Activated CD4-positive, alpha-beta T cell treated with anti-CD3 and anti-CD28 coated beads, Interleukin-2, amount 50 U/mL, for 4 hours (primary cell): Measurements from ENCODE around the gene CCDC134.
"Not testable (repeated sequence)": the region's sequence is repeated elsewhere in the genome, so short reads cannot be mapped to it uniquely, and the experiment has no call there.

ENCODE experiments used
- DNase-seq, 2 experiments: peaks; one replicate each; pipeline ENCODE4 v3.0.0-alpha.2; 2020

The CCDC134 gene

DNA sequence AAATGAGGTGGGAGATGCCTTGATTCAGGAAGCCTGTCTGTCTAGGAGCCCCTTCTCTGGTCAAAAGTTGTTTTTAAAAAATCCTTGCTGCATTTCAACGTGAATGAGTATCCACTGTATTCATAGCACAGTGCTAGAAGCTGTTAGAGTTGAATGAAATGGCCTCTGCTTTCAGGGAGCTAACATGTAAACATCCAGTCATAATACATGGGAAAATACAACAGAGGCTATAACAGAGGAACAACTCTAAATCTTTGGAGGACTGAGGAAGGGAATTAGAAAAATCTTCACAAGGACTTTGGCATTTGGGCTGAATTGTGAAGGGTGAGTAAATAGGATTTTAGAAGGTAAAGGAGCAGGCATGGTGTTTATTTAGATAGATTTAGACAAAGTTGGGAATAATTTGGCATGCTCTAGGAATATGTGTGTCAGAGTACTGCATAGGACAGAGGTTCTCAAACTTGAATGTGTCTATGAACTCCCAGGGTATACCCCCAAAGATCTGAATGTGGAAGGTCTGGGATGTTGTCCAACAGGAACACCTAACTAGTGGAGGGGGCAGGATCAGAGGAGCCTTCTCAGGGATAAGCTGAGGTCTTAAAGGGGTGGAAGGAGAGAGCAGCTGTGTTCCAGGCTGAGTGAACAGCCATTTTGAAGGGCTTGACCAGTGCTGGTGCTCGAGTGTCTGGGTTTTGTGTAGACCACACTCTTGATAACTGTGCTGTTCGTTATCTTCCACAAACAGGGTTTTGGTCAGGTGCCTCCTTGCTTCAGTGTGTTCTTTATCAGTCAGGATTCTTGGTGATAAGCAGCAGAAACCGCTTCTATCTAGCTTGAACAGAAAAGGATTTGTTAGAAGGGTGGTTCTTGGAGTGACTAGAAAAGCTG lies 45.1 kb downstream of the CCDC134 start:
- no peak for DNase-seq

DNA sequence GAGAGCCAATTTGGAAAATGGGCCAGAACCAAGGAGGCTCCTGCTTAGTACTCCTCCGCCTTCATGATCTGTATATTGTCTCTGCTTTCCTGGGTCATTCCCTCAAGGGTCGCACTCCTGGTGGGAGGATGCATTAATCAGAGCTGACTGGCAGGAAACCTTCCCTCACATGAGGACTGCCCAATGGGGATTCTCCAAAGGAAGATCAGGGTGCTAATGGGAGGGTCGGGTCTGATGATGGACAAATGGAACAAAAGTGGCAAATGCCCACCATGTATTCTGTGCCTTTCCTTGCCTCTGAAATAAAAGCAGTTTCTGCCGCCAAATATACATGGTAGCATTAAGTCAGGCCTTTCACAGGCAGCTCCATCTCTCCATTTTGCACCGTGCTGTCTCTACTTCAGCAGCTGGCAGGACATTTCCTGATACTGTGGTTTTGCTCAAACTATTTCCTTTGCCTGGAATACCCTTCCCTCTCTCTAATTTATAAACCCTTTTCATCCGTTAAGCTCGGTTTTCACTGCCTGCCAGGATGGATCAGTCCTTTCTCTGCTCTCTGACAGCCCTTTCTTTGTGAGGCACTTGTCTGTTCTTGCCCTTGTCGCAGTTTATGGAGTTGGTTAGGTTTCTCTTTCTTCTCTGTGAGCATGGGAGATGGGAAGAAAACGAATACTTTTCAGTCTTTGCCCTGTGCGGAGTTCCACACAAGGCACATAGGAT lies 45.9 kb downstream of the CCDC134 start:
- DNase-seq: no peak

DNA sequence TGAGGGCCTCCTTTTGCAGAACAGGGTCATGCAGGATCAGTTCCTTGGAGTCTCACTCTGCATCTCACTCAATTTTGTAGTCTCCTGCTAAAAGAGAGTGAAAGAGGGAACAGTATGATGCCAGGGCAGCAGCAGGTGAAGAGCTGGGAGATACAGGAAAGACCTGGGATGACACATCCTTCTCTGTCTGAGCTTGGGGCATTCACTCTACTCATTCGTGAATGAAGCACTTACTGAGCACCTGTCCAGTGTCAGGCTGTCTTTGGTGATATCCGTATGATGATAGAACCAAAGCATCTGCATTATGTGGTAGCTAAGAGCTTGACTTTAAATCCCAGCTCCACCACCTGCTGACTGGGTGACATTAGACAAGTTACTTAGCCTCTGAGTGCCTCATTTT lies 46.8 kb downstream of the CCDC134 start:
- no peak for DNase-seq

DNA sequence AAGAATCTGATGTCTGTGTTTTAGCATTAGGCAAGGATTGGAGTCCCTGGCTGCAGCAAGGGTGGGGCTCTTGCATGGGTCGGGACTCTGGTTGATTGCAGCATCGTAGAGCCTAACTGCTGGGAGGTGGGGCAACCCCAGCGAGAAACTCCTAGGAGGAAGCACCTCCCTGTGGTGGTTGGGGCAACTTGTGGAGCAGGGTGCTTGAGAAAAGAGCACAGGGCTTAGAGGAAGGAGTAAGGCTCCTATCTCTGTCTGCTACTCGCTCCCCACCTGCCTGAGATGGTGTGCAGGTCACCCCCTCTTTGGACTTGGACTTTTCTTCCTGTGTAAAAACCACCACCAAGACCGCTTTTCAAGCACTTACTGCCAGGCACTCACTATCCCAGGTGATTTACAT lies 48.0 kb downstream of the CCDC134 start:
- no peak for DNase-seq

DNA sequence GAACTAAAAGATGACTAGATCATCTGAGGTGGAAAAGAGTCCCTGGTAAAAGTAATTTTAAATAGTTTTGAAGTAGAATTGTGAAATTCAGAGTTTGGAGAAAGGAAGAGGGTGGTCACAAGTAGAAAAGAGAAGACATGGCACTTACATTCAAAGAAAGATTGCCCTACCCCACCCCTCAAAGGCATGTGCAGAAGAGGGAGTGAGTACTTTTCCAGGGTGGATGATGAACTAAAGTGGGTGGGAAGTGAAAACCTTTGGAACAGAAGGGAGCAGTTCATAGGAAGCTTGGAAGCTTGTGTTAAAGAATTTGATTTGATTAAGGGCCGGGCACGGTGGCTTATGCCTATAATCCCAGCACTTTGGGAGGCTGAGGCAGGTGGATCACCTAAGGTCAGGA lies 56.0 kb downstream of the CCDC134 start:
- DNase-seq: no peak

DNA sequence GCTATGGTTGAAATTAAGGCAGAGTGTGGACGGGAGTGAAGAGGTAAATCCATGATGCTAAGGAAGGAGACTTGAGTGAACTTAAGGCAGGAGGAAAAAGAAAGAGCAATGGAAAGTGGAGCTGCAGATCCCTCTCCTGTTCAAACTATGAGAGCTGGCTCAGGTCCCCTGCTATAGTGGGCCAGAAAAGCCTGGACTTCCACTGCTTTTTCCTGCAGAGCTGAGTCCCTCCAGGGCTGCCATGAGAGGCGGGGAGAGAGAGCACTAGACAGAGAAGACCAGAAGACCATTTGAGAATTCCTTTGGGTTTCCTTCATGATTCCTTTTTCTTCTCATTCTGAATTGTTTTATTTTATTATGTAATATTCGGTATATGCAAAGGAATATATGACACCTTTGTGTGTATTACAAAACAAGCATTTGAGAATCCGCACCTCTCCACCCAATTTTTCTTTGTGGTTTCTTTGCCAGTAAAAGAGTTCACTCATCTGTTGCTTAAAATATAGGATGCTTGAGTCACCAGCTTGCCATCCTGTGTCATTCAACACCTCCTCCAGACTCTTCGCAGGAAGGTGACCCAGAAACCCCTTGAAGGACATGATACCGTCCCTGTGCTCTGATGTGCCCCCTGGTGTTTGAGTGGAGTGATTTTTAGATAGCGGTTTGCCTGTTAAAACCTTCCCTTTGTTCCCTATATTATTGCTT lies 56.8 kb downstream of the CCDC134 start:
- DNase-seq: peak; percentile 77 to 79

DNA sequence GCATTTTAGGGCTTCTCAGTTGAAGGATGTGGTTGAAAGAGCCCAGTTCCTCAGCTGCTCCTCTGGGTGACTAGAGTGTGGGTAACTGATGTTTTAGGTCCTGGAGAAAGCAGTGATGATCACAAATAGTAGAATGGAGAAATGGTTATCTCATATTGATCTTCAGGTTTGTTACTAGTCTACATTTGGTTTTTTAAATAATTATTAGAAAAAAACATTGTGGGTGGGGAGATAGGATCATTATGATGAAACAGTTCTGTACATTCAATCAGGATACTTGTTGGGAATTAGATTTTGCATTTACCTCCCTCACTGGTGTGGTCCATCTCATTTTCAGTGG lies 57.4 kb downstream of the CCDC134 start:
- no peak for DNase-seq

DNA sequence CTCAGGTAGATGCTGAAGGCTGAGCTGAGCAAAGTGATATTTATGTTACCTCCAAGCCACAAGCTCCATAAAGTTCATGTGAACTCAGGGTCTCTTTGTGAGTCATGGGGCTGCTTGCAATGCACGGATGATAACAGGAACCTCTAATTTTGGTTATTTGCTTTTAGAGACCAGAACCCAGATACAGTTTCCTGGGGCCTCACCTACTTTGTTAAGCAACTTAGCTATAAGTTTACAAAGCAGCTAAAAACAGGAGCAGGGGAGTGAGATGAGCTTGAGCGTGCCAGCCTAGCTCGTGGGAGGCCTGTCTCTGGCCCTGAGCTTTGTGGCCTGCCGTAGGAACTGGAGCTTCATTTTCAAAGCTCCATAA lies 61.7 kb downstream of the CCDC134 start:
- peak; percentile 35 to 46 for DNase-seq

DNA sequence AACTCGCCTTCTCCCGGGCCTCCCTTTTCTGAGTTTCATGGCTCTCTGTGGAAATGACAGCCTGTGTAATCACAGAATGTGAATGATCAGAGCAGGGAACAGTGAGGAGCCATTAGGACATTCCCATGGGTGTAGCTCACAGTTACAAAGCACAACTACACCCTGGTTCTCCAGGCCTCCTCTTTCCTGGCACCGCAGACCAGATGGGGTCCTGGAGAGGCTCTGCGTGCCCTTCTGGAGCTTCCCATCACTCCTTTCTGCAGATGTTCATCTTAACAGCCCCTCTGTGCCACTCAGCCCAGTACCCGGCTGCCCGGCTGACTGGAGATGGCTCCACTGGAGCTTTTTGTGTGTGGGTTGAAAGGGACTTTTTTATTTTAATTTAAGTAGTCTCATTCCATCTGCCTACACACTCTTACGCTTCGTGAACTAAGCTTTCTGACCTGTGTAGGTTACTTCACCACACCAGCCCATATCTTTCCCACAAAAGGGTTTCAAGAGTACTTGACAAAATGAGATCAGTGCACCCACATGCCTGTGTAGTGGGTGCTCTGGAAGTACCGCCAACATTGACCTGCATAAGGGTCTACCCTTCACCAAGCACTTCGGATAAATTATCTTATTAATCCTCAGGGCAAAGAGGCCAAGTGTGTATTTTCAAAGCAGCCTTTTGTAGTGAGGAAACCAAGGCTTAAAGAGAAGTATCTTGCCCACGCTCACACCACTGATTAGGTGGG lies 62.2 kb downstream of the CCDC134 start:
- DNase-seq: peak; percentile 29 to 46

DNA sequence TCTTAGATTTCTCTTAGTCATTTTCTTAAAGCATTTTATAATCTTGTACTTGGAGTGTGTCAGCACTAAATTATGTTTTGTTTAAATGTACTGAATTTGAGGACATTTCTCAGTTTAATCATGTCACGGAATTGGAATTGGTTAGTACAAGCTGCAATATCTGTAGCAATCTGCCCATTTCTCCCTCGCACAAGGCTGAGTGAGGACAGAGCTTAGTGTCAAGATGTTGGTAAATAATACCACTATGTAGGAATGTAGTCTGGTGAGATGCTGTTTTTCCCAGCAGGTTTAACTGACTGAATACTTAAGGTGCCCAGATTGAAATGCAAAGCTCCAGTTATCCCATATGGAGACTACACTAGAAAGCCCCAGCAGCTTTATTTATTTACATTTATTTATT lies 63.0 kb downstream of the CCDC134 start:
- DNase-seq: no peak

DNA sequence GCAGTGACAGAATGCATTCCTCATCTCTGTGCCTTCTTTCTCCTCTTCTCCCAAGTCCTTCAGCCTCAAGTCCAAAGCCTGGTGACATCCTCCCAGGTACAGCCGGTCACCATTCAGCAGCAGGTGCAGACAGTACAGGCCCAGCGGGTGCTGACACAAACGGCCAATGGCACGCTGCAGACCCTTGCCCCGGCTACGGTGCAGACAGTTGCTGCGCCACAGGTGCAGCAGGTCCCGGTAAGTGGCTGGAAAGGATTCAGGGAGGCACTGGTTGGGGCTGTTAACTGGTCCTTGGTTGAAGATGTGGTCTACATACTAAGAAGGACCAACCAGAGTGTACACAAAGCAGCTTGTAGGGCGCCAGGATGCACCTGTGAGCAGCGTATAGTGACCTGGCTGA lies 68.1 kb downstream of the CCDC134 start:
- no peak for DNase-seq

DNA sequence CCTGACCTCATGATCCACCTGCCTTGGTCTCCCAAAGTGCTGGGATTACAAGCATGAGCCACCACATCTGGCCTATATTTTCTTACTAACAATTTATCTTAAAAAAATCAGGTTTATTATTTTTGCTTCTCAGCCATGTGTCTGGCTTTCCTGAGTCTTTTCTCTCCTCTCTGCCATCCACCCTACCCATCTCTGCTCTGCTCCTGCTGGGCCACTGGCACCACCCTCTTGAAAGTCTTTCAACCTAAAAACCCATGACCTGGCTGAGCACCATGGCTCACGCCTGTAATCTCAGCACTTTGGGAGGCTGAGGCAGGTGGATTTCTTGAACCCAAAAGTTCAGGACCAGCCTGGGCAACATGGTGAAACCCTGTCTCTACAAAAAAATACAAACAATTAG lies 69.6 kb downstream of the CCDC134 start:
- DNase-seq: not testable (repeated sequence)

DNA sequence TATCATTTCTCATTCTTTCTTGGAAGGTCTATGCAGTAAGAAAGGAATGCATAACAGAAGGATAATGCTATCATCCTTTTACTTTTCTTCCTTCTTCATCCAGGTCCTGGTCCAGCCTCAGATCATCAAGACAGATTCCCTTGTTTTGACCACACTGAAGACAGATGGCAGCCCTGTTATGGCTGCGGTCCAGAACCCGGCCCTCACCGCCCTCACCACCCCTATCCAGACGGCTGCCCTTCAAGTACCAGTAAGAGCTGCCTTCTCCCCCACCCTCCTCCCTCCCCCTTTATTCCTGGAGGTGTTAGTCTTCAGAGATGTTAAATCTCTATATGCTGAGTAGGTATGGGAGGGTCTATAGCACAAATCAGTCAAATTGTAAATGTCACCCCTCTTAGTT lies 70.3 kb downstream of the CCDC134 start:
- DNase-seq: no peak

DNA sequence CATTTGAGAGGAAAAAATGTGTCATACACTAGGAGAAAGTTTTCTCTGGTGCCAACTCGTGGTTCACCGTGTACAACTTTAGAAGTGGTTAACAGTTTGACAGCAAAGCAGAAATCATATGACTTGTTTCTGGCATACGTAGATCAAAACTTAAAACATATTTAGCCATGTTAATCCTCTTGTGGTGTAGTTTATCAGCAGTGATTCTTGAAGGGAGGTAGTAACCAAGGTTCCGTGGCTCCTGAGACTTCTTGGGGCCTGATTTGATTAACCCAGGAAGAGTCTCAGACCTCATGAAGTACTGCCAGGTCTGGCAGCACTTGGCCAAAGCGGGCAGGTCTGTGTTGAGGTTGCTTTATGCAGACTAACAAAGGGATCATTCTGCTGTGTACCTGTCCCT lies 72.9 kb downstream of the CCDC134 start:
- DNase-seq: peak; percentile 12 to 17

DNA sequence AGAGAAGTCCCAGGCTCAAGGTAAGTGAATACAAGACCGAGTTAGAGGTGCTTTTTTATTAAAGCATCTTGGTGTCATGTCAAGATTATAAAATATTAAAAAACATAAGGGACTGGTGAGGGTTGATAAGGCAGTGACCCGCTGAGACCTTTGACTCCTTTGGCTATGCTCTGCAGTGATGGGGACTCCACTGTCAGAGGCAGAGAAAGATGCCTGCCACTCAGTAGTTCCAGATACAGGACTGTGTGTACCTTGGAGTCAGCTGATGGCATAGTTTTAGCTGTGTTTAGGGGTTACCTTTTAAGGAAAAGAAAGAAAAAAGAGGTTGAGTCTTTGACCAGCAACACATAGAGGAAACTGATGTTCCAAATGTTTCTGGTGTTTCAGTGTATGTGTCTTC lies 73.6 kb downstream of the CCDC134 start:
- no peak for DNase-seq

DNA sequence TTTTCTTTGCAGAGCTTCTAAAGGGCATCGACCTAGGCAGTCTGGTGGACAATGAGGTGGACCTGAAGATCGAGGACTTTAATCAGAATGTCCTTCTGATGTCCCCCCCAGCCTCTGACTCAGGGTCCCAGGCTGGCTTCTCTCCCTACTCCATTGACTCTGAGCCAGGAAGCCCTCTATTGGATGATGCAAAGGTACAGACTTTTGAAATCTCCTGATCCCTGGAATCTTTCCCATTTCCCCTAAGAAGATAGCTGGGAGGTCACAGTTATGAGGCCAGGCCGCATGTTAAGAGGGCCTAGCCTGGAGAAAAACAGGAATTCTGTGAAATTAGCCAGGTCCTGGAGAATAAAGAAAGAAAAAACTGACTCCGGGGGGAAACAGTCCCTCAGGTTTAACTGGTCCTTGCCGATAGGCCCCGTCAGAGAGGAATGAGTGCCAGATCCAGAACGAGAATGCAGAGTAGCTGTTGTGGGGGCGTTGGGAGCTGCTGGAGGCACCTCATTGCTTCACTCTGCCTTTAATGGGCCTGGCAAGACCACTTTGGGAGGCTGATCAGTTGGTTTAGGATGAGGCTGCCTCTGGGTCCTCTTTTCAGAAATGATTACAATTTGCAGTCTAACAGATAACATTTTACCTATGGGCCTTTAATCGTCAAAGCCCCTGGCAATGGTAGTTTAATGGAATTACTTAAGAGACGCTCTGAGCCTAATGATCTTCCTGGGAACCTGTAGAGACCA lies 75.2 kb downstream of the CCDC134 start:
- DNase-seq: no peak
